Lung (tissue), 12 donors: ENCODE data around the gene CLDN12. TPM values are rescaled to one million over a fixed set of nuclear protein-coding genes. Genes with fewer than 3 reads are reported as not detected.
"Not testable (repeated sequence)": the region's sequence is repeated elsewhere in the genome, so short reads cannot be mapped to it uniquely, and the experiment has no call there.

Source experiments
- ATAC-seq: fragments of 200-7000 bp; cut with Tn5 transposase; one replicate; pipeline ENCODE4 v1.9.1; 2020; ENCODE audit warnings: moderate number of reproducible peaks; ENCODE audit not compliant: insufficient read depth, low FRiP score
- DNase-seq, 3 donors: peaks; one replicate each; pipeline ENCODE4 v3.0.0-alpha.2; 2013 to 2017
- H3K27ac ChIP-seq, 2 donors: one replicate each; pipeline ENCODE4 v1.5.1; 2013; ENCODE audit warnings: mild to moderate bottlenecking in 2 of 2, moderate library complexity in 2 of 2, control low read depth in 1 of 2, inconsistent platforms in 1 of 2, low read depth in 1 of 2, low read length in 1 of 2
- H3K27me3 ChIP-seq, 3 donors: one replicate each; pipeline ENCODE4 v1.5.1; 2013; ENCODE audit warnings: low read length in 2 of 3; ENCODE audit not compliant: control insufficient read depth in 3 of 3, insufficient read depth in 3 of 3
- H3K36me3 ChIP-seq, 4 donors: one replicate each; pipeline ENCODE4 v1.5.1; 2013; ENCODE audit warnings: low read length in 4 of 4, mild to moderate bottlenecking in 1 of 4, moderate library complexity in 1 of 4; ENCODE audit not compliant: control insufficient read depth in 4 of 4, insufficient read depth in 4 of 4
- H3K4me1 ChIP-seq, 5 donors: one replicate each; pipeline ENCODE4 v1.5.1; 2013; ENCODE audit warnings: low read length in 5 of 5, mild to moderate bottlenecking in 2 of 5, moderate library complexity in 1 of 5; ENCODE audit not compliant: control insufficient read depth in 5 of 5, insufficient read depth in 5 of 5
- H3K4me3 ChIP-seq: one replicate; pipeline ENCODE4 v1.5.1; 2013; ENCODE audit warnings: mild to moderate bottlenecking, control low read depth, moderate library complexity
- H3K9ac ChIP-seq, 2 donors: one replicate each; pipeline ENCODE4 v1.5.1; 2013; ENCODE audit warnings: low read length in 2 of 2, control low read depth in 1 of 2; ENCODE audit not compliant: insufficient read depth in 1 of 2
- H3K9me3 ChIP-seq, 4 donors: one replicate each; pipeline ENCODE4 v1.5.1; 2013; ENCODE audit warnings: low read length in 3 of 4, mild to moderate bottlenecking in 1 of 4, moderate library complexity in 1 of 4; ENCODE audit not compliant: control insufficient read depth in 4 of 4, insufficient read depth in 3 of 4
- CTCF ChIP-seq: IDR thresholded peaks from 2 replicates; pipeline ENCODE4 v1.5.1; 2012; ENCODE audit warnings: mild to moderate bottlenecking; ENCODE audit errors: control extremely low read depth, extremely low read depth
- WGBS, 2 donors: extraction: QIAGEN DNeasy Blood & Tissue Kit; methylation state at CpG; one replicate each; pipeline ENCODE4 v1.1.7; 2013; 5-methylcytosine and 5-hydroxymethylcytosine counted together
- polyA plus RNA-seq, 2 donors: library from polyadenylated mRNA; stranded (reverse); fragments of 200-250 nt; gene quantifications; one replicate each; pipeline ENCODE4 v1.2.1, GENCODE V29; 2013
- total RNA-seq, 2 donors: library from RNA; depleted of rRNA in 1 of 2; stranded (reverse); fragments of >200 nt in 1 of 2; gene quantifications; one replicate each; pipeline ENCODE4 v1.2.1, GENCODE V29; 2014 to 2021
- donor health status: control.
- donor health status: control.
- donor health status: Bipolar disorder and iron deficiency.
- donor health status: healthy.
- donor health status: DM: yes; HTN: yes; CAD: no.

The CLDN12 gene
- total and polyA plus RNA-seq, 4 donors = 15.3 to 40.2 (median 30.0) TPM

- DNase-seq (no peak), ATAC-seq (no peak)
- H3K27ac ChIP-seq = no peak overlapping the region
- H3K9ac ChIP-seq = no peak overlapping the region
- no peaks in the 10 kb centered on the region for H3K36me3 ChIP-seq
- WGBS, 2 donors = 70 to 78% methylated on average over 2 of the region's 2 CpGs
- no peaks in the 10 kb centered on the region for H3K9me3 ChIP-seq
- H3K4me1 ChIP-seq = peaks cover 0 to 7% (median 0%) of the 10 kb centered on the region in 5 donors
- H3K4me3 ChIP-seq = no peak overlapping the region
- no peaks in the 10 kb centered on the region for H3K27me3 ChIP-seq
- TF ChIP-seq CTCF = no peak
These were observed 54.8 kb downstream of the CLDN12 start for GRCh38 chr7:90458104-90458503.

- Histone ChIP-seq H3K27ac (no peak overlapping the region), H3K36me3 (no peaks in the 10 kb centered on the region), H3K4me1 (peaks cover 0 to 7% (median 0%) of the 10 kb centered on the region in 5 donors), H3K27me3 (no peaks in the 10 kb centered on the region), H3K9me3 (peaks cover 0 to 4% (median 2%) of the 10 kb centered on the region in 4 donors), H3K9ac (no peak overlapping the region), H3K4me3 (no peak overlapping the region)
- no peak for TF ChIP-seq CTCF
- no peak for DNase-seq
- 88 to 90% methylated on average over 4 of the region's 4 CpGs for WGBS, 2 donors
- ATAC-seq = no peak
These were observed 56.6 kb downstream of the CLDN12 start for GRCh38 chr7:90459888-90460287.

GRCh38 chr7:90461219-90461618 lies 58.0 kb downstream of the CLDN12 start:
- no peak for TF ChIP-seq CTCF
- no peaks in the 10 kb centered on the region for H3K27me3 ChIP-seq
- H3K27ac ChIP-seq = peak overlapping the region in 1 of 2 donors; percentile 20
- no peak overlapping the region for H3K4me3 ChIP-seq
- DNase-seq (peak in 1 of 3 donors; percentile 15), ATAC-seq (peak; percentile 44)
- peaks cover 0 to 7% (median 0%) of the 10 kb centered on the region in 5 donors for H3K4me1 ChIP-seq
- peaks cover 0 to 4% (median 2%) of the 10 kb centered on the region in 4 donors for H3K9me3 ChIP-seq
- no peaks in the 10 kb centered on the region for H3K36me3 ChIP-seq
- no peak overlapping the region for H3K9ac ChIP-seq

GRCh38 chr7:90463151-90463628 lies 59.9 kb downstream of the CLDN12 start:
- H3K9ac ChIP-seq, H3K27me3 ChIP-seq, H3K4me1 ChIP-seq, H3K9me3 ChIP-seq, H3K27ac ChIP-seq, H3K36me3 ChIP-seq, DNase-seq, H3K4me3 ChIP-seq: not testable (repeated sequence)
- ATAC-seq = peak; percentile 54
- 11 to 37% methylated on average over 4 of the region's 4 CpGs for WGBS, 2 donors

Other genes starting within 250 kb of the CLDN12 start
- gene STEAP1, start 249.0 kb upstream of the CLDN12 start, total RNA-seq = 10 to 100 TPM in 1 of 2 donors, 1 to 10 TPM in 1; 3.2 to 10.6 TPM
- 10 to 100 TPM in 1 of 2 donors, 1 to 10 TPM in 1; 4.5 to 19.2 TPM for gene STEAP1, start 249.0 kb upstream of the CLDN12 start, polyA plus RNA-seq
- gene STEAP2, start 191.7 kb upstream of the CLDN12 start, total RNA-seq = 10 to 100 TPM; 14.6 to 16.7 TPM
- 1 to 10 TPM; 5.3 to 7.8 TPM for gene STEAP2, start 191.7 kb upstream of the CLDN12 start, polyA plus RNA-seq
- gene CFAP69, start 158.3 kb upstream of the CLDN12 start, total RNA-seq = 10 to 100 TPM; 13.0 to 60.0 TPM
- 1 to 10 TPM; 1.8 to 5.1 TPM for gene CFAP69, start 158.3 kb upstream of the CLDN12 start, polyA plus RNA-seq
- not detected for gene FAM237B, start 82.2 kb upstream of the CLDN12 start, total RNA-seq
- gene FAM237B, start 82.2 kb upstream of the CLDN12 start, polyA plus RNA-seq = under 1 TPM in 1 of 2 donors, not detected in 1; 0.02 TPM
- gene GTPBP10, start 56.7 kb upstream of the CLDN12 start, total RNA-seq = 10 to 100 TPM; 17.9 to 20.9 TPM
- gene GTPBP10, start 56.7 kb upstream of the CLDN12 start, polyA plus RNA-seq = 10 to 100 TPM in 1 of 2 donors, 1 to 10 TPM in 1; 9.2 to 18.6 TPM
- gene PTTG1IP2, start 66.2 kb downstream of the CLDN12 start, total RNA-seq = under 1 TPM in 1 of 2 donors, not detected in 1; 0.89 TPM
- gene PTTG1IP2, start 66.2 kb downstream of the CLDN12 start, polyA plus RNA-seq = not detected
- 100 to 1,000 TPM in 1 of 2 donors, 10 to 100 TPM in 1; 32.0 to 117 TPM for gene CDK14, start 192.9 kb downstream of the CLDN12 start, total RNA-seq
- gene CDK14, start 192.9 kb downstream of the CLDN12 start, polyA plus RNA-seq = 1 to 10 TPM; 4.3 to 5.9 TPM